Measurements from ENCODE around the gene SALL2. TPM values are rescaled to one million over a fixed set of nuclear protein-coding genes. Genes with fewer than 3 reads are reported as not detected.
A peak's percentile ranks its signal among the peaks of the same experiment; 100 is the strongest.

The SALL2 gene
- total and polyA plus RNA-seq, 2 of the 8 experiments (the other 6 are each of a cell fraction or from before 2014, with no cell fraction given), result 310 to 360 TPM

DNA sequence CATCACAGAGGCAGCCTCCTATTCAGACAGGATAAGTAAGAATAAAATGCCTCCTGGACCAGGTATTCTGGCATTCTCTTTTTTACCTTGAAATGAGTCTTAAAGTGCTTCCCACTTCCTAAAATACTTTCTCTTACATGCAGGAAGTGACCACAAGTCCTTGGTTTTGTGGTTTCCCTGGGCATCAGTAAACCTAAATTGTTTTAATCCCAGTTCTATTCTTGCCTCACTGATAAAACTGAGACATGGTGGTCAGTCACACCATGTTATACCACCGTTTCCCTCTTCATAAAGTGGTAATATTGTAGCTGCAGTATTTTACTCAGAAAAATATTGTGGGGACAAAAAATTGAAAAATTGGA is 1.2 kb upstream of the SALL2 start:
- Histone ChIP-seq H3K9ac (replicated peaks in 1 of 4; ENCODE audit: extremely low read depth in 1 of 4, low read depth in 3 of 4, low read length in 3 of 4) (peak overlapping the region in 1 of 4 experiments; percentile 16; a peak in 2 of 7 replicates), H4K91ac (replicated peaks; ENCODE audit: insufficient read length, low read length) (peak overlapping the region; percentile 56), H2BK20ac (ENCODE audit: low read length) (0 out of 2 replicates have a peak overlapping the region, but pooled peaks have one; percentile 77), H3K27ac (ENCODE audit: low read depth, low read length) (peak overlapping the region; percentile 90), H3K14ac (ENCODE audit: insufficient read length) (no peak overlapping the region), H3K4me1 (replicated peaks in 1 of 4; ENCODE audit: control insufficient read depth in 3 of 4, insufficient read depth in 4 of 4, low read length in 3 of 4) (peaks cover 14 to 58% (median 39%) of the 10 kb centered on the region in 4 experiments), H2BK5ac (ENCODE audit: low read depth, low read length) (peak overlapping the region; percentile 97), H2AFZ (ENCODE audit: low read length) (no peak overlapping the region), H3K4me2 (ENCODE audit: insufficient read depth in 1 of 2, low read depth in 2 of 2, low read length in 2 of 2) (peak overlapping the region; percentile 81 to 87), H2BK120ac (replicated peaks; ENCODE audit: low read depth, low read length) (peak overlapping the region; percentile 35), H3K79me2 (ENCODE audit: control insufficient read depth in 1 of 2, insufficient read depth in 2 of 2, low read length in 2 of 2) (peaks cover 20 to 74% of the 10 kb centered on the region in 2 experiments), H3K23ac (ENCODE audit: insufficient read length) (no peak overlapping the region), H2BK15ac (ENCODE audit: low read length) (no peak overlapping the region), H3K27me3 (replicated peaks in 1 of 4; ENCODE audit: control insufficient read depth in 3 of 4, extremely low read depth in 1 of 4, insufficient read depth in 3 of 4, low read length in 3 of 4) (no peaks in the 10 kb centered on the region), H3K18ac (ENCODE audit: extremely low read depth, low read length) (peak overlapping the region; percentile 98), H3K9me3 (ENCODE audit: insufficient read depth in 2 of 2, low read depth in 1 of 2, low read length in 1 of 2) (no peaks in the 10 kb centered on the region), H3K4ac (replicated peaks; ENCODE audit: insufficient read length, low read depth, low read length) (peak overlapping the region; percentile 46), H2AK5ac (ENCODE audit: low read depth, low read length) (peak overlapping the region; percentile 69; the same call in 1 of the 2 replicates), H3K23me2 (ENCODE audit: low read depth, low read length) (peaks cover 14% of the 10 kb centered on the region), H3K36me3 (ENCODE audit: control insufficient read depth in 2 of 4, insufficient read depth in 4 of 4, low read length in 3 of 4) (peaks cover 22 to 60% (median 28%) of the 10 kb centered on the region in 4 experiments), H4K20me1 (replicated peaks in 1 of 2; ENCODE audit: control insufficient read depth in 1 of 2, insufficient read depth in 2 of 2, low read length in 2 of 2) (peaks cover 0 to 26% of the 10 kb centered on the region in 2 experiments), H3K4me3 (ENCODE audit: extremely low read depth in 1 of 4, insufficient read depth in 2 of 4, low read depth in 3 of 4, low read length in 4 of 4) (peak overlapping the region; percentile 2 to 82 (median 56); a peak in 6 of 8 replicates), H2BK12ac (ENCODE audit: low read depth, low read length) (peak overlapping the region; percentile 99; the same call in 1 of the 2 replicates), H4K8ac (ENCODE audit: extremely low read depth, insufficient read depth, low read length) (no peak overlapping the region), H3K79me1 (ENCODE audit: low read depth, low read length) (peaks cover 23% of the 10 kb centered on the region), H4K5ac (ENCODE audit: insufficient read length, low read depth, low read length) (peak overlapping the region; percentile 26), H3K56ac (replicated peaks; ENCODE audit: insufficient read length, low read depth, low read length) (peak overlapping the region; percentile 84)
- DNase-seq (ENCODE audit: low read depth in 1 of 2, low spot score in 2 of 2), result no peak
- ChIA-PET CTCF (ENCODE audit: partially characterized antibody) (interaction anchor here (0.7 to 7.6 kb wide), 8 partner anchors 15 to 50 kb away, joined by 3 to 59 read pairs (median 5); partner anchors contain the start of gene TOX4), POLR2A (ENCODE audit: partially characterized antibody) (interaction anchor here (0.6 to 32.5 kb wide), 18 partner anchors 7 to 242 kb away, joined by 3 to 769 read pairs (median 7); partner anchors contain the start of genes METTL3 and SALL2)
- no peak for FAIRE-seq
- WGBS, 2 experiments (ENCODE audit: extremely low coverage in 1 of 2, insufficient coverage in 1 of 2, insufficient read length in 1 of 2, insufficient replicate concordance in 2 of 2, low coverage in 1 of 2, low lambda C conversion rate in 2 of 2, missing lambda C conversion rate in 1 of 2), result 0% methylated on average over 1 of the region's 1 CpG; no CpG with 5 or more reads in 1 of the 2 experiments
- TF ChIP-seq BRCA1 (IDR thresholded peaks at IDR 0.05; ENCODE audit: low read depth, low read length) (no peak), EP300 (IDR thresholded peaks at IDR 0.05; ENCODE audit: borderline replicate concordance in 1 of 2, low read depth in 2 of 2, low read length in 2 of 2) (no peak)
